ENCODE measurements around the gene MAPT.

The MAPT gene

DNA sequence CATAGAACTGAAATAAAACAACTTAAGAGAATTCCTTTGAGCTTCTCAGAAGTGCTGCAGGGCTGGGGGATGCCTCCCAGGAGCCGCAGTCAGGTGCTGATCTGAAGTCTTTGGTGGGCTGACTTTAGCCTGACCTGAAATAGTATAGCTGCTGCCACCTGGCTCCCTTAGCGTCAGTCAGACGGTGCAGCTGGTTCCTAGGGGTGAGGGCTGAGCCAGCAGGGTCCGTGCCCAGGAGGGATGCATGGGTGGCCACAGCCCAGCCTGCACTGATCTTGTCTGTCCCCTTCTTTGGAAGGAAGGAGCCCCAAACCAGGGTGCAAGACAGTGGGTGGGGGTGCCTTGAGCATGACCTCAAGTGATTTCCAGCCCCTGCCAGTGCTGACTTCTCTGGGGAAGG is 11.5 kb downstream of the MAPT start:
- Histone ChIP-seq H4K20me1 (ENCODE audit: control insufficient read depth, insufficient read depth, low read depth, low read length) (no peaks in the 10 kb centered on the region), H3K27ac (ENCODE audit: low read depth, low read length) (no peak overlapping the region), H3K27me3 (ENCODE audit: control insufficient read depth, low read length) (peaks cover 15% of the 10 kb centered on the region; the same call in 1 of the 2 replicates), H3F3A (ENCODE audit: control insufficient read depth, insufficient read depth) (no peaks in the 10 kb centered on the region), H3K9me3 (ENCODE audit: control insufficient read depth, insufficient read depth, low read length) (no peaks in the 10 kb centered on the region), H3K79me2 (ENCODE audit: control insufficient read depth, low read length) (no peaks in the 10 kb centered on the region), H3K4me1 (ENCODE audit: control insufficient read depth, low read length) (0 out of 2 replicates have a peak, but pooled peaks cover 2% of the 10 kb centered on the region), H3K36me3 (ENCODE audit: control insufficient read depth, low read length) (no peaks in the 10 kb centered on the region), H3K4me3 (ENCODE audit: low read length) (no peak overlapping the region), H3K9me2 (replicated peaks; ENCODE audit: control insufficient read depth, low read length) (no peaks in the 10 kb centered on the region), H3K4me2 (ENCODE audit: low read length) (no peak overlapping the region)
- TF ChIP-seq, protein P1, sequence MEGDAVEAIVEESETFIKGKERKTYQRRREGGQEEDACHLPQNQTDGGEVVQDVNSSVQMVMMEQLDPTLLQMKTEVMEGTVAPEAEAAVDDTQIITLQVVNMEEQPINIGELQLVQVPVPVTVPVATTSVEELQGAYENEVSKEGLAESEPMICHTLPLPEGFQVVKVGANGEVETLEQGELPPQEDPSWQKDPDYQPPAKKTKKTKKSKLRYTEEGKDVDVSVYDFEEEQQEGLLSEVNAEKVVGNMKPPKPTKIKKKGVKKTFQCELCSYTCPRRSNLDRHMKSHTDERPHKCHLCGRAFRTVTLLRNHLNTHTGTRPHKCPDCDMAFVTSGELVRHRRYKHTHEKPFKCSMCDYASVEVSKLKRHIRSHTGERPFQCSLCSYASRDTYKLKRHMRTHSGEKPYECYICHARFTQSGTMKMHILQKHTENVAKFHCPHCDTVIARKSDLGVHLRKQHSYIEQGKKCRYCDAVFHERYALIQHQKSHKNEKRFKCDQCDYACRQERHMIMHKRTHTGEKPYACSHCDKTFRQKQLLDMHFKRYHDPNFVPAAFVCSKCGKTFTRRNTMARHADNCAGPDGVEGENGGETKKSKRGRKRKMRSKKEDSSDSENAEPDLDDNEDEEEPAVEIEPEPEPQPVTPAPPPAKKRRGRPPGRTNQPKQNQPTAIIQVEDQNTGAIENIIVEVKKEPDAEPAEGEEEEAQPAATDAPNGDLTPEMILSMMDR (IDR thresholded peaks at IDR 0.05; ENCODE audit: low read depth, low read length, poor library complexity, severe bottlenecking) = no peak
- no peak for TF ChIP-seq EZH2phosphoT487 (IDR thresholded peaks at IDR 0.05; ENCODE audit: borderline replicate concordance, low read length)

DNA sequence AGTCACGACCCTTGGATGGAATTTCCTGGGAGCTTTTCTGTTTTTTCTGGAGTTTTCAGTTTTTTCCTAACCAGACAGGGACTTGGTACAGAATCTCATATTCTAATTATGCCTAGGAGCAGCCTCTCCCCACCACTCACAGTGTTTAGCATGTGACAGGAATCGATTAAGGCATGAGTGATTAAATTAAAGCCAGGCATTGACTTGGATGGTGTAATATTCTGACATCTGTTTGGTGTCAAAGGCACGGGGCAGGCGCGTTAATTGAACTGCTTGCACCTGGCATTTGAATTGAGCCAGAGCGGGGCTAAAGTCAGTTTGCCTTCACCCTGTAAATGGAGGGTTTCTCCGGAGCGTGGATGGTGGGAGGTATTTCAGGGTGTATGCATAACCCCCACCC is 11.9 kb downstream of the MAPT start:
- Histone ChIP-seq H3K4me3 (ENCODE audit: low read length) (no peak overlapping the region), H3K27me3 (ENCODE audit: control insufficient read depth, low read length) (peaks cover 17% of the 10 kb centered on the region; the same call in 1 of the 2 replicates)

GRCh38 chr17:45906927-45907622 is 12.7 kb downstream of the MAPT start:
- peaks cover 20% of the 10 kb centered on the region; the same call in 1 of the 2 replicates for H3K27me3 ChIP-seq (ENCODE audit: control insufficient read depth, low read length)
- H3F3A ChIP-seq (ENCODE audit: control insufficient read depth, insufficient read depth) = no peaks in the 10 kb centered on the region
- no peak overlapping the region for H3K4me2 ChIP-seq (ENCODE audit: low read length)
- H3K4me3 ChIP-seq (ENCODE audit: low read length) = no peak overlapping the region
- TF ChIP-seq, protein P1 (IDR thresholded peaks at IDR 0.05; ENCODE audit: low read depth, low read length, poor library complexity, severe bottlenecking) = no peak
- no peak for TF ChIP-seq EZH2phosphoT487 (IDR thresholded peaks at IDR 0.05; ENCODE audit: borderline replicate concordance, low read length)
- H3K36me3 ChIP-seq (ENCODE audit: control insufficient read depth, low read length) = no peaks in the 10 kb centered on the region
- H4K20me1 ChIP-seq (ENCODE audit: control insufficient read depth, insufficient read depth, low read depth, low read length) = no peaks in the 10 kb centered on the region
- H3K9me3 ChIP-seq (ENCODE audit: control insufficient read depth, insufficient read depth, low read length) = no peaks in the 10 kb centered on the region
- 0 out of 2 replicates have a peak, but pooled peaks cover 2% of the 10 kb centered on the region for H3K4me1 ChIP-seq (ENCODE audit: control insufficient read depth, low read length)
- H3K9me2 ChIP-seq (replicated peaks; ENCODE audit: control insufficient read depth, low read length) = no peaks in the 10 kb centered on the region
- H3K27ac ChIP-seq (ENCODE audit: low read depth, low read length) = no peak overlapping the region
- no peaks in the 10 kb centered on the region for H3K79me2 ChIP-seq (ENCODE audit: control insufficient read depth, low read length)

More for the DNA sequence above, 11.9 kb downstream of the MAPT start:
- Histone ChIP-seq H3K4me2 (ENCODE audit: low read length) (no peak overlapping the region), H3K36me3 (ENCODE audit: control insufficient read depth, low read length) (no peaks in the 10 kb centered on the region), H3K9me3 (ENCODE audit: control insufficient read depth, insufficient read depth, low read length) (no peaks in the 10 kb centered on the region), H3K79me2 (ENCODE audit: control insufficient read depth, low read length) (no peaks in the 10 kb centered on the region), H3F3A (ENCODE audit: control insufficient read depth, insufficient read depth) (no peaks in the 10 kb centered on the region), H3K4me1 (ENCODE audit: control insufficient read depth, low read length) (0 out of 2 replicates have a peak, but pooled peaks cover 2% of the 10 kb centered on the region), H3K27ac (ENCODE audit: low read depth, low read length) (no peak overlapping the region), H4K20me1 (ENCODE audit: control insufficient read depth, insufficient read depth, low read depth, low read length) (no peaks in the 10 kb centered on the region), H3K9me2 (replicated peaks; ENCODE audit: control insufficient read depth, low read length) (no peaks in the 10 kb centered on the region)
- TF ChIP-seq EZH2phosphoT487 (IDR thresholded peaks at IDR 0.05; ENCODE audit: borderline replicate concordance, low read length) = no peak
- TF ChIP-seq, protein P1 (IDR thresholded peaks at IDR 0.05; ENCODE audit: low read depth, low read length, poor library complexity, severe bottlenecking) = no peak
